DMS53 (cell line): ENCODE data around the gene GAREM1.
"Not testable (repeated sequence)": the region's sequence is repeated elsewhere in the genome, so short reads cannot be mapped to it uniquely, and the experiment has no call there.

ENCODE experiments used
- DNase-seq: peaks from one replicate; lab custom pipeline; 2025; lab: John Stamatoyannopoulos, UW

The GAREM1 gene

DNA sequence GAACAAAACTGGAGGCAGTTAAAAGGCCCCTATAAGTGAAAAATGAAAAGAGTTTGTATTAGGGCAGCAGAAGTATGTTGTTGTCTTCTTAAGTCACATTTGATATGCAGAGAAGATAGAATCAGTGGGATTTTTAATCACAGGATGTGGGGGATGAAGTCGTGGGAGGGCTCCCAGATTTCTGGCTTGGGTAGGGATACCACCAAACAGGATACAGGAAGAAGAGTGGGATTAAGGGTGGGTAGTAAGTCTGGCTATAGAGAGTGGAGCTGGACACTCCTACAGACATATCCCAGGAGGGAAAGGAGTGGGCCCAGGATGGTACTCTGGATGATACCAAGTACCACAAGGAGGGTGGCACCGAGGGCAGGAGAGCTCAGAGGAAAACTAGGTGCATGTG, 99.3 kb downstream of the GAREM1 start:
- no peak for DNase-seq

DNA sequence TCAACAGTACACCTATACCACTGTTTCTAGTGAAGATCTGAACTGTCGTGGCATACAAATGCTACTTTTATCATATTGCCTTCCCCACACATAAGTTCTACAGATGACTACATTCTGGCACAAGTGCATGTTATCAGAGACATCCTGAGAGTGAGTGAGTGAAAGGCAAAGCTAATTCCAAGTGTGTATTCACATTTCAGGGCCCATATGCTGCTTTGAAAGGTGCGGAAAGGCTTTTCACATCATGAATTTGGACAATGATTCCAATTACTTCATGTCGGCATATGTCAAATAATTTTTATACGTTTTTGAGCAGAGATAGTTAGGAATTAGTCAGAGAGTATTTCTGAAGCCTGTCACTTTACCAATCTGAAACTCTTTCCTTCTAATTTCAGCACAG, 101.7 kb downstream of the GAREM1 start:
- DNase-seq = no peak

DNA sequence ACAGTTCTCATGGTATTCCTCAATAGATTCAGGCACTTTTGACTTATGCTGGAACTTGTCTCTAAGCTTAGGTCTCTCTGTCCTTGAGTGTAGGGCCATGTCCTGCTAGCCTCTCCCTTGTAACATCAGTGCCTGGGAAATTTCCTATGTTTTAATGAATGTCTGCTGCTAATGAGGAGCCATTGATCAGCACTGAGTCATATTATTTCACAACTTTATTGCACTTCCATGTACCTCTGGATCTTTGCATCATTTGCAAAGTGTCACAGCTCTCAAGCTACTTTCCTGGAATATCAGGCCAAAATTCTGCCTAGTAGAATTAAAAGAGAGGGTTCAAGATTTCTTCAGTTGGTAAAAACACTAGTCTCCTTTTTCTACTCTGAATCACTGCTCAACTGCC, 102.5 kb downstream of the GAREM1 start:
- no peak for DNase-seq

DNA sequence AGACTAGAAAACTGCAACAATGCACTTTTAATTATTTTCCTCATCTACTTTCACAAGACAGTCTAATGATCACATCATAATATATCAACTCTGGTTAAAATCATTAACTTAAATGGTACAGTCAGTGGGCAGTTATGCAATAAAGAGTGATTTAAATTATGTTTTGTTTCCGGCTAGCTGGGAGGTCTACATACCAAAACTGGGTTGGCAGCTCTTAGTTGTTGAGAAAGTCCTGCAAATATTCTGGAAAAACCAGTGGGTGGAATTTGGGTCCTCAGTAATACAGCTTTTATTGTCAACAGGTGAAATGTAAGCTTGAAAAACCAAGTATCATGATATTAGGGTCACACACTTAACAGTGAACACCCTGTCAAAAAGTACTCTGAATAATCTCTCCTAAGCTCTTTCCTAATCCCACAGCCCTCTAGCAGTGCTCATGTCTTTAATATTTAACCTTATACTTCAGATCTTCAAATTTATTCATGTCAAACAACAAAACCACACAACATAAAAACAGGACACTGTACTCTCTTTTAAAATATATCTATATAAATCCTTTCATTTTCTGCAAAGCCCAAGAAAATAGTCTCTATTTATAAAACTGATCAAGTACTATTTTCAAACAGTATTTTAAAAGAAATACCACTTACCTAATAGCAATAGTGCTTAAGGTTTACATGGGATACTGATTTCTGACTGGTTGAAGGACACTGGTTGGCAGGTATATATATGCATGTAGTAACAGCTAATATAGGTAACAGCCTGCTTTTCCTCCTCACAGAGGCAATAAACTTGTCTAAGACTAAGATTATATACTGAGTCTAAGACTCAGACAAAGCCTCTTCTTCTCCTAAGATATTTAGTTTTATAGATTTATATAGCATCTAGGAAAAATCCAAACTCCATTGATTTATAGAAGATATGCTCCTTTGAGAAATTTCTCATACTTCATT, 103.8 kb downstream of the GAREM1 start:
- peak; percentile 8 for DNase-seq

DNA sequence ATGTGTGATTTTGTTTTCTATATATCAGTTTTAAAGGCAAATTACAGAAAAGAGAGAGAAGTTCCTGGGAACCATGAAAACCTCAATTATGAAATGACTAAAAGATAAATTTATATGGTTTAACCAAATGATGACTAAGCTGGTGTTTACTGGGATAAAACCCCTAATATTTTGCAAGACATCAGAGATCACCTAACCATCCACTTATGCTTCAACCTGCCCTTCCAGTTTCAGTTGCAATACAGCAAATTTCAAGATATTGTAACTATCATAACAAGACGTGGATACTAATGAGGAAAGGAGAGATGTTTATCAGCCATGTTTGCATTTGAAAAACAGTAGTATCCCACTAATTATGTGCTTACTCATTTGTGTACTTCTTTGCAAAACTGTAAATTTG, 108.2 kb downstream of the GAREM1 start:
- no peak for DNase-seq

DNA sequence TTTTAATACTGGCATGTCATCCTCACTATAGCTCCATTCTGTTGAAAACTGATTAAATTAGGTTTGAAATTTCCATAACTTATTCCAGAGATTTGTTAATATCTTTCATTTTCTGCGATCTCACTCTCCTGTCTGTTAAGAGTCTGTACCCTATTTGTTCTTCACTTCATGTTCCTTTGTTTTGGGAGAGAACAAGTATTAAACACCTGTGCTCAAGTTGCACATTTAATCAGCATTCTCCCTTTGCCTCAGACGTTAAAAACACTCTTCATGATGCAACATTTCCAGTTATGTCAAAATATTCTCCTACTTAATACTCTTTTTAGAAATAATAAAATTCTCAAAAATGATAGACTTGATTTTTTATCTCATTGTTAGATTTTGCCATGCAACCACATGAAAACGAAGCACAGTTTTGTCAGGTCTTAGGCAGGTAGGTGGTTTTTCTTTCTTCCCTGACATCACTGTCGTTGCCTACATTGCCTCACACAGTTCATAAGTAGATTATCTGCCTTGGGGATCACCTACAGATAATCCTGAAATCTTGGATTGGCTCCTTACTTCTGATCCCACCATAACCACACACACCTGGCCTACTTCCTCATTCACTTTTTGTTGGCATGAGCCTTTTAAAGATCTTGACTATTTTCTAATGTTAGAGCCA, 109.9 kb downstream of the GAREM1 start:
- no peak for DNase-seq

DNA sequence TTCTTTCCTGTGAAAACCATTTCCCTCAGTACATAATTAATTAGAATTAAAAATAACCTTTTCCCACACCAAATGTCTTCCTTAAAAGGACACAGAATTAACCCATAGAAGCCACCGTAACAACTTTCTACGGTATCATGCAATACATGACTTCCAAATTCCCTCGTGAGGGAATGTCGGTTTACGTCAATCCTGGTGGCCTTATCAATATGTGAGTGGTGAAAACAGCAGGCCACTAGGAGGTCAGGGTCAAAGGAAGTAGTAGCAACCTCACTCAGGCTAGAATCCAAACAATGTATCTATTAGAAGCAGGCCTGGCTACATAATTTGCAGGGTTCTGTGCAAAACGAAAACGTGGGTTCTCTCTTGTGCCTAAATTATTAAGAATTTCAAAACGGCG, 112.2 kb downstream of the GAREM1 start:
- DNase-seq = no peak

DNA sequence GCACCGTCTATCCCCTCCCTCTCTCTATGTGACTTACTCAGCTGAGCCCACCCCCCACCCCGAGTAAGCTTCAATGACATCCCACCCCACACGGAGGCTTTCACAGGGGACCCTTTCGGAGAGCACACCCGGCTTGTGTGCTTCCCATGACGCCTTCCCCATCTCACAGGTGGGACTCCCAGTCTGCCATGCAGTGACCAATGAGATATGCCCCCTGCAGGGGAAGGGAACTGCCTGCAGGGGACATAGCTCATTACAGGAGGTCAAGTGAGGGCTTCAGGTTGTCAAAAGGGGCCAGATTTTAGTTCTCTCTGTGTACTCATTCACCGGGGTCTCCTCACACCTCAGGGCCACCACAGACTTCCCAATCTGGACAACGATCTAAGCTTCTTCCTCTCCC, 112.6 kb downstream of the GAREM1 start:
- DNase-seq = peak; percentile 15

DNA sequence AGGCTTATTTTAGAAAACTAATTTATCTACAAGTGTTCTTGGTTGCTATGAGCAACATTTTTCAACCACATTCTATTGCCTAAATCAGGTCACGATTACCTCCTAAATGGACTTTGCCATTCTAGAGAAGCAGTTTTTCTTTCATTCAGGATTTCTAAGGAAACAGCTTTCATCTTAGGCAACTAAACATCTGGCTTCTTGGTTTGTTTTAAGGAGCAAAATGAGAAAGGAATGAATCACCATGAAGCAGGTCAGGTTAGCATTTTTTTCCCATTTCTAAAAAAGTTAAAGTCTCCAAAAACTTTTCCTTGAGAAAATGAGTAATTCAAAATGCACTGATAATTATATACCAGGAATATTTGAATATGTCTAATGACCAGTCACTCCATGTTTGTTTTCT, 114.8 kb downstream of the GAREM1 start:
- no peak for DNase-seq

DNA sequence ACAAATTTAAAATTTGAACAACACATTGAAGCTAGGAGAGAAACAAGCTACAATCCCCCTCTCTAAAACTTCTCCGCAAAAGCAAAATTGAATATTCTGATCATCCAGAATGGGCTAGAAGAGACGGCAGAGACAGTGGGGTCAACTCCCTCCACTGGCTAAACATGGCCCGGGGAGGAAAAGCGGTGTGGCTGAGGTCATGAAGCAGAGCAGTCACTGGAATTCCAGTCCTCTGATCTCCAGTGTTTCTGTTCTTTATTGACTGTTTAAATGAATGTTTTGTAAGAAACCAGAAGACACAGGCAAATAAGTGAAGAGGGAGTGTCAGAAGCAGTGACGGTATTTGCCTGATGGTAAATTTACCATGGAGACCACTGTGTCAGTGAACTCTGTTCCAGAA, 116.2 kb downstream of the GAREM1 start:
- DNase-seq = no peak

DNA sequence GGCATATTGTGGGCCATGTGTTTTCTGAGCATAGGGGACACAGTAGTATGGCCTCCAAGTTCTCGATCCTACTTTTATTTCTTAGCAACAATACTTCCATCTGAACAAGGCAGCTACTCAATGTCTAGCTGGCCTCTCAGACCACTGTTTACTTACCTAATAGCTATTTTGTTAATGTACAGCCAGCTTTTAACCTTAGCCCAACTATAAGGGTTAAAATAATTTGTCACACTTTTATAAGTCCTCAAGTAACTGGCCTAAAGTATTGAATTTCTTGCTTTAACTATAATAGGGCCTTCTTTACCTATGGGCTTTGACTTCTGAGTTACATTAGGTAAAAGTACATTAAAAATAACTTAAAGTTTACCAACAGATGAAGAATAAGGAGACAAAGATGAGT, 117.4 kb downstream of the GAREM1 start:
- no peak for DNase-seq

DNA sequence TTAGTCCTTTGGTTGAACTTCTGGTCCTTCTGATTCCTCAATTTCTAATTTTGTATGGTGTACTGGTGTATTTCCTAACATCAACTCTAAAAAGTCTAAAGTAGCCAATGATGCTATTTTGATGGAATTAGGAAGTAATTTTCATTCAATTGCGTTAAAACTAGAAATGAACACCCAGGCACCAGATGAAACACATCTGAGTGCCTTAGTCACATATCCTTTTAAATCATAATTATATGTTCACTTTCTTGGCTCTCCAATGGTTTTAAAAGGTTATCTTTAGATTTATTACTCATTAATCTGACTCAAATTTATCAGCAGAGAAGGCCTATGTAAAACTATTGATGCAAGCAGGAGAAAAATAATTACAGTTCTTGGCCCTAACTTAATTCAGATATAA, 119.7 kb downstream of the GAREM1 start:
- no peak for DNase-seq

DNA sequence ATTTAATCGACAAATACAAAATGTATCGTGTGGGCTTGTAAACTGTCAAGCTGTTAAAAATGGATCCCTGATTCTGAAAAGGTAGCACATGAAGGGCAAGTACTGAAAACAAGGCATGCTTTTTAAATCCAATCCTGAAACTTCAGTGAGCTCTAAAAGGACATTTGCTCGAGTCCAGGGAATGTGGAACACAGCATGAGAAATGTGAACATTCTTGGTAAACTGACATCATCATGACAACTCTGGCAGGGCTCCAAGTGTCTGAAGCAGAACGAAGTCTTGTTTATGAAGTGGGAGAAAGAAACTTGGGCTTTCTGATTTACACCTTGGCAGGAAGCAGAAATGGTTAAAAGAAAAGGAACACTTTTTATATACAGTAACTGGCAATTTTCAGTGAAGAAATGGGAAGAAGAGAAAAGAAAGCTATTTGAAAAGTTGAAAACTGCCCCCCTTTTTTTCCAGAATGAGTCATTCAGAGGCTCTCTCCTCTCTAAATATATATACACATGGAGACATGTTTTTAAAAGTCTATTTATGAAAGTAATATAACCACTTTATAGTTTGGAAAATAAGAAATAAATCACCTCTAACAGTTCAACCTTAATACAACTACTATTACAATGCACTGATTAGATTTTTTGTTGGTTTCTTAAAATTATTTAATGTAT, 120.8 kb downstream of the GAREM1 start:
- DNase-seq = peak; percentile 78

DNA sequence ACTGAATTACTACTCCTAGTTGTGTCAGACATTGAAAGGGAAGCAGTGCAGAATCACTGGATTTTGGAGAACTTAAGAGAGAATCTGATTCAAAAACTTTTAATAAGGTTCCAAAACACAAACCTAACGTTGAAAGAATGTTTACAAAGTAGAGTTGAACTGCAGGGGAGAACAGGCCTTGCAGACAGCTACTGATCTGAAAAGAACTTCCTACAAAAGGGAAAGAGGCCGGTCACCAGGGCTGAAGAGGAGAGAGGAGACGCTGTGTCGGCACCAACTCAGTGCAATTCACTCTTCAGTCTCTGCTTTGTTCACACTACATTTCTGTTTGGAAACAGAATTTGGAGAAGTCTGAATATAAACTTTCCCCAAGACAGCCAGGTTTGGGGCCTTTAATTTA, 124.0 kb downstream of the GAREM1 start:
- DNase-seq = no peak

DNA sequence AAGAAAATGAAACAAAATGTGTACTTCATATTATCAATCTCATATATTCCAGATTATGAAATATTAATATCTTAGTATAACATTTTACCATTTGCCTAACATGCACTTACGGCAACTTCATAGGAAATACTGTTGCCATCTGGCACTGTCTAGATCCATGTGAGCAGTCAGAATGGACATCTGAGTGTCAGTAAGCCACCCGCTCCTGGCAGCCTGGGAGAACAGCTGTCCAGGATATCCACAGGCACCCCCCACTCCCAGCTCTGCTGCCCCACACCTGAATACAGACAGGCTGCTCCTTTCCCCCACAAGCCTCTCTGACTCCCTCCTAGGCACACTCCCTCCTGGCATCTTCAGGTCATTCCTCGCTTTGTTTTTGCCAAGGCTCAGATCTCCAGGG, 127.0 kb downstream of the GAREM1 start:
- no peak for DNase-seq

DNA sequence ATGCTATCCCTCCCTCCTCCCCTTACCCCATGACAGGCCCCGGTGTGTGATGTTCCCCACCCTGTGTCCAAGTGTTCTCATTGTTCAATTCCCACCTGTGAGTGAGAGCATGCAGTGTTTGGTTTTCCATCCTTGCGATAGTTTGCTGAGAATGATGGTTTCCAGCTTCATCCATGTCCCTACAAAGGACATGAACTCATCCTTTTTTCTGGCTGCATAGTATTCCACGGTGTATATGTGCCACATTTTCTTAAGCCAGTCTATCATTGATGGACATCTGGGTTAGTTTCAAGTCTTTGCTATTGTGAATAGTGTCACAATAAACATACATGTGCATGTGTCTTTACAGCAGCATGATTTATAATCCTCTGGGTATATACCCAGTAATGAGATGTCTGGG, 129.6 kb downstream of the GAREM1 start:
- DNase-seq = not testable (repeated sequence)

DNA sequence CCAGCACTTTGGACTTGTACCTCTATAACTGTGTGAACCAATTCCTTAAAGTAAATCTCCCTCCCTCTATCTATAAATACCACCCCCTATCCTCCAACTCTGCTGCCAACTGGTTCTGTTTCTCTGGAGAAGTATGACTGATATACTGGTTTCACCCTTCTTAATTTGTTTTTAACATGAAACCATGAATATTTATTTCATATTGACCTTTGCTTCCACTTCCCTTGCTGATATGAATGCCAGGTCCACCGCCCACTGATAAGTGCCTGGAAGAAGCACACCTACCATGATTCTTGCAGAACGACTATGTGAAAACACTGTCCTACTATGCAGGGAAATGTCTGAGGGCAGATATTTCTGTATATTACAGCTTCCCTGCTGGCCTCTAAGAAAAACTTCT, 131.6 kb downstream of the GAREM1 start:
- no peak for DNase-seq

DNA sequence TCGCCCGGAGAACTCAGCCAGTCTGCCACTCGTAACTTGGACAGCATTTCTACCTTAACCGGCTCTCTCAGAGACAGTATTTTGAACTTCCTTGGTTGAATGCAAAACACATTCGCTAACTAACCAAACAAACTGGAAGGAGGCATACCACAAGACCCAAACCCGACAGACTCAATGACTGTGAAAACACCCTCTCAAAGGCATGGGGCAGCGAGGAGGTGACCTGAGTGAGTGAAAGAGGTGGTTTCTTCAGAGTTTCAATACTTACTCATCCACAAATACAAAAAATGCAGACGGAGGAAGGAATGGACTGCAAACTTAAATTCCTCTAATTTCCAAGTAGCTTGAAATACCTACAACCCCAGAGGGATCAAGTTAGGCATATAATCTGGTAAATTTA, 132.9 kb downstream of the GAREM1 start:
- no peak for DNase-seq

DNA sequence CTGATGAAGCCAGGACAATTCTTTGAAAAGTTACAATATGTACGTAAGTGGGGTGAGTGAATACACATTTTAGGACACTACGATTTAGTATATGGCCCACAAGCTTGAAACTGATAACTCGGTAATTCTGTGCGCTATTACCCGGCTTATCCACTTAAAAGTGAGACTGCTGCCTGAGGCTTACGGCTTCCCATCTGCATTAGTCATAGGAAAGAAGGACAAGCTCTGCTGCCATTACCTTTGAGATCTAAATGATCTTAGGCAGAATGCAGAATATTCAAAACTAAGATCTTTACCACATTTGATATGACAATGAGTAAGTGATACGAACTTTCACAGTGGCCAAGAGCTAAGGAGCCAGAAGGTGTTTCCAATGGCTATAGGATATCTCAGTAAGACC, 133.3 kb downstream of the GAREM1 start:
- DNase-seq = no peak

DNA sequence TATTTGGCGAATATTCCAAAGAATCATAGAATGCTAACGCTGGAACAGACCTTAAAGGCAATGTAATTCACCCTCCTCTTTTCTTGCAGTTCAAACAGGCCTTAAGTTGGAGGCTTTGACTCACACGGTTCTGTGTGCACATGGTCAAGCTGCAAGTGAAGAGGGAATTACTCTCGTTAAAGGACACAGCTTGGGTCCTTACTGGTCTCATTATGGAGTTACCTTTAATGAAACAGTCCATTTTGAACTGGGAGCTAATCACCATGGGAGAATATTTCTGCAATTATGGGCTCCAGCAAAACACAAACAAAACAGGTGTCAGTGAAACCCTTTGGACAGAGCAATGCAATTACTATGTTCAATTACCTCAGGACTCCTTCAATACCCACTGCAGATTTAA, 135.5 kb downstream of the GAREM1 start:
- DNase-seq = no peak

DNA sequence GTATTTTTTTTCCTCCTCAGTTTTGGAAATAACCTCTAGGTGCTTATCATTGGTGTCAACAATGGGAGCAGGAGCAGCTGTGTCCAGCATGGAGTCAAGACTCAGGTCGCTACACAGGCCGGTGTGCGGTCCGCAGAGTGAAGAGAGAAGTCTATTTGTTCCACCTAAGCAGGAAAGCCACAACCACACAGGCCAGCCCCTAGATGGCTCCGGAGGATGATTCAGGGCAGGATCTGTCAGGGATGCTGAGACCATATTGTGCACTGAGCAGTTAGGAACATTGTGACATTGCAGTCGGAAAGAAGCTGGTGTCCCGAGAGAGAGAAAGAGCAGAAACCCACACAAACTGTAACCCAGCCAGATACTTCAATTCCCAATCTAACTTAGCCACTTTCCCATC, 136.9 kb downstream of the GAREM1 start:
- DNase-seq = peak; percentile 51

DNA sequence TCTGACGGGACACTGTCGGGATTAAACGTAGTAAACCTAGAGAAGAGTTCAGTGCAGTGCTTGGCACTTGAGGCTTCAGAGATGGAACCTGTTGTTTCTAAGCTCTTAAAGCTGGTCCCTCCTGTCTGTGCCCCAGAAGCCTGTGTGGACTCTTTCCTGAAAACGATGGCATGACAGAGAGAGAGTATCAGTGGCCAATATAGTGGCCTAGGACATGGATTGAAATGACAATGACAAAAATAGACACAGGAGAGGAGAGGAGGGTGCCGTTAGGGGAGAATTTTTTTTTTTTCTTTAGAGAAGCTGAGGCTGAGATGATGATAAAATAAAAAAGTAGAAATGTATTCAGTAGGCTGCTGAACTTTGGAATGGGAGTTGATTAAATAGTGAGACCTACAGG, 138.0 kb downstream of the GAREM1 start:
- no peak for DNase-seq

DNA sequence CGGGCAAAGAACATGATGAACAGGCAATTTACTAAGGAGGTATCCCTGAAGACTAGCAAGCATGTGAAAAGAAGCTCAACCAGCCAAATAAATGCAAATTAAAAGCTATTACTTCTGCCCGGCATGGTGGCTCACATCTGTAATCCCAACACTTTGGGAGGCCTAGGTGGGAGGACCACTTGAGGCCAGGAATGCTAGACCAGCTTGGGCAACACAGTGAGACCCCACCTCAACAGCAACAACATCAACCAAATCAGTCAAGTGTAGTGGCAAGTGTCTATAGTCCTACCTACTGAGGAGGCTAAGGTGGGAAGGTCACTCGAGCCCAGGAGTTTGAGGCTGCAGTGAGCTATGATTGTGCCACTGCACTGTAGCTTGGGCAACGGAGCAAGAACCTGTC, 141.7 kb downstream of the GAREM1 start:
- no peak for DNase-seq
